MM.1S (cell line): ENCODE results near the gene PSMC3.

ENCODE experiments used
- DNase-seq: peaks from one replicate; pipeline ENCODE4 v3.0.0-alpha.2; 2015
- H2AFZ ChIP-seq: fragments of 300-600 bp; sonication (generic); 2 replicates; pipeline ENCODE4 v1.6.0; 2016; ENCODE audit warnings: antibody characterized with exemption, low read length
- H3F3A ChIP-seq: fragments of 300-600 bp; sonication (generic); 2 replicates; pipeline ENCODE4 v1.6.1; 2016; ENCODE audit warnings: mild to moderate bottlenecking, antibody characterized with exemption, low read length, moderate library complexity, mixed read lengths; ENCODE audit not compliant: insufficient read depth
- H3K27ac ChIP-seq: fragments of 300-600 bp; sonication (generic); 2 replicates; pipeline ENCODE4 v1.5.1; 2016; ENCODE audit warnings: mild to moderate bottlenecking, low read length
- H3K27me3 ChIP-seq: fragments of 300-600 bp; sonication (generic); replicated peaks from 2 replicates; pipeline ENCODE4 v1.6.0; 2016; ENCODE audit warnings: low read length; ENCODE audit not compliant: insufficient read depth
- H3K36me3 ChIP-seq: fragments of 300-600 bp; sonication (generic); replicated peaks from 2 replicates; pipeline ENCODE4 v1.6.1; 2016; ENCODE audit warnings: mild to moderate bottlenecking, low read length, mixed read lengths; ENCODE audit not compliant: insufficient read depth
- H3K4me1 ChIP-seq: fragments of 300-600 bp; sonication (generic); 2 replicates; pipeline ENCODE4 v1.6.1; 2016; ENCODE audit warnings: low read length, mixed read lengths
- H3K4me2 ChIP-seq: fragments of 300-600 bp; sonication (generic); 2 replicates; pipeline ENCODE4 v1.6.0; 2016; ENCODE audit warnings: low read depth, low read length
- H3K4me3 ChIP-seq: fragments of 300-600 bp; sonication (generic); 2 replicates; pipeline ENCODE4 v1.5.1; 2016; ENCODE audit warnings: low read length, mixed read lengths
- H3K79me2 ChIP-seq: fragments of 300-600 bp; sonication (generic); 2 replicates; pipeline ENCODE4 v1.6.1; 2016; ENCODE audit warnings: mixed run types, low read length, mixed read lengths
- H3K9ac ChIP-seq: fragments of 300-600 bp; sonication (generic); 2 replicates; pipeline ENCODE4 v1.6.1; 2016; ENCODE audit warnings: low read length, mixed read lengths
- H3K9me2 ChIP-seq: fragments of 300-600 bp; sonication (generic); replicated peaks from 2 replicates; pipeline ENCODE4 v1.6.1; 2016; ENCODE audit warnings: mild to moderate bottlenecking, low read length, mixed read lengths; ENCODE audit not compliant: insufficient read depth
- H3K9me3 ChIP-seq: fragments of 300-600 bp; sonication (generic); replicated peaks from 2 replicates; pipeline ENCODE4 v1.6.1; 2016; ENCODE audit warnings: mild to moderate bottlenecking, low read length, mixed read lengths; ENCODE audit not compliant: insufficient read depth
- H4K20me1 ChIP-seq: fragments of 300-600 bp; sonication (generic); 2 replicates; pipeline ENCODE4 v1.6.1; 2016; ENCODE audit warnings: mild to moderate bottlenecking, low read length, moderate library complexity, mixed read lengths; ENCODE audit not compliant: insufficient read depth
- EZH2 ChIP-seq: fragments of 300-600 bp; sonication (generic); optimal IDR thresholded peaks from 2 replicates; pipeline ENCODE3; 2017; ENCODE audit warnings: low read depth, mild to moderate bottlenecking, antibody characterized with exemption, low read length, mixed read lengths
- EZH2phosphoT487 ChIP-seq: fragments of 300-600 bp; sonication (generic); IDR thresholded peaks from 2 replicates; pipeline ENCODE4 v1.6.1; 2018; ENCODE audit warnings: antibody characterized with exemption, low read length
- TF ChIP-seq, protein P1 (sequence below): fragments of 300-600 bp; sonication (generic); IDR thresholded peaks from 2 replicates; pipeline ENCODE4 v1.5.1; 2016; ENCODE audit warnings: antibody characterized with exemption, low read length, mixed read lengths

Gene PSMC3

DNA sequence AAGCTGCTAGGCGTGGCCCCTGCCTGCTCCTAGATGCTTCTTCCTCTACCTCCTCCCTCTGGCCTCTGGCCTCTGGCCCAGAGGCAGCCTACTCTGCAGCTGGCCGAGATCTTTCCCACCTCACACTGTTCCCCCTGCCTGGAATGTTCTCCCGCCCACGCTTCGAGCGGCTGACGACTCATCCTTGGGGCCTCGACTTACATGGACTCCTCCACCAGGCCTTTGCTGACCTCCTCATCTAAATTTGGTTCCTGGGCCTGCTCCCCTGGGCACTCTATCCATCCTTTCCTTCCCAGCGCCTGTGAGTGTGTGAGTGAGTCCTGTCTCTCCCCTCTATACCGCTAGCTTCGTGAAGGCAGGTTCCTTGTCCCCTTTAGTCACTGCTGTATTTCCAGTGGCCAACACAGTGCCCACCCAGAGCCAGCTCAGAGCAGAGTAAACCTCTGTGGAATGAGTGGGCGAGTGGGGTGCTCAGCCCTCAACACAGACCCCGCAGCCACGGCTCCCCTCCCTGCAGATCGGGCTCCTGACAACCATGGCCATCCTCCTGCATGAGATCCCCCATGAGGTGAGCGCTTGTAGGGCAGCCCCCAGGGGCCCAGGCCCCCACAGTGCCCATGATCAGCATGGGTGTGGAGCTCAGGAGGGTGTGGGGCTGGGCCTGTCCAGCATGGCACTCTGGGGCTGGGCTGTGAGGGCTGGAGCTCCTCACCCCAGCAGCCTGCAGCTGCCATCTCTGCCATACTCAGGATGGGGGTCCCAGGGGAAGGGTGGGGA, 12.1 kb downstream of the PSMC3 start:
- Histone ChIP-seq H3K9me2 (no peaks in the 10 kb centered on the region), H3K9ac (no peak overlapping the region), H3K79me2 (no peaks in the 10 kb centered on the region), H3K4me2 (no peak overlapping the region), H3K9me3 (no peaks in the 10 kb centered on the region), H2AFZ (no peak overlapping the region), H3F3A (no peaks in the 10 kb centered on the region), H3K27ac (no peak overlapping the region), H3K4me3 (no peak overlapping the region), H3K4me1 (peaks cover 1% of the 10 kb centered on the region; the same call in 1 of the 2 replicates), H3K36me3 (no peaks in the 10 kb centered on the region; the same call in 1 of the 2 replicates), H4K20me1 (no peaks in the 10 kb centered on the region), H3K27me3 (no peaks in the 10 kb centered on the region)
- no peak for TF ChIP-seq EZH2phosphoT487
- no peak for TF ChIP-seq EZH2
- TF ChIP-seq, protein P1, sequence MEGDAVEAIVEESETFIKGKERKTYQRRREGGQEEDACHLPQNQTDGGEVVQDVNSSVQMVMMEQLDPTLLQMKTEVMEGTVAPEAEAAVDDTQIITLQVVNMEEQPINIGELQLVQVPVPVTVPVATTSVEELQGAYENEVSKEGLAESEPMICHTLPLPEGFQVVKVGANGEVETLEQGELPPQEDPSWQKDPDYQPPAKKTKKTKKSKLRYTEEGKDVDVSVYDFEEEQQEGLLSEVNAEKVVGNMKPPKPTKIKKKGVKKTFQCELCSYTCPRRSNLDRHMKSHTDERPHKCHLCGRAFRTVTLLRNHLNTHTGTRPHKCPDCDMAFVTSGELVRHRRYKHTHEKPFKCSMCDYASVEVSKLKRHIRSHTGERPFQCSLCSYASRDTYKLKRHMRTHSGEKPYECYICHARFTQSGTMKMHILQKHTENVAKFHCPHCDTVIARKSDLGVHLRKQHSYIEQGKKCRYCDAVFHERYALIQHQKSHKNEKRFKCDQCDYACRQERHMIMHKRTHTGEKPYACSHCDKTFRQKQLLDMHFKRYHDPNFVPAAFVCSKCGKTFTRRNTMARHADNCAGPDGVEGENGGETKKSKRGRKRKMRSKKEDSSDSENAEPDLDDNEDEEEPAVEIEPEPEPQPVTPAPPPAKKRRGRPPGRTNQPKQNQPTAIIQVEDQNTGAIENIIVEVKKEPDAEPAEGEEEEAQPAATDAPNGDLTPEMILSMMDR, result no peak
- DNase-seq, result no peak

GRCh38 chr11:47413351-47413750, 12.9 kb downstream of the PSMC3 start:
- H3K9me3 ChIP-seq, result no peaks in the 10 kb centered on the region
- H3K4me2 ChIP-seq, result no peak overlapping the region
- H3K9ac ChIP-seq, result no peak overlapping the region
- H3K79me2 ChIP-seq, result no peaks in the 10 kb centered on the region
- no peaks in the 10 kb centered on the region for H3F3A ChIP-seq
- no peaks in the 10 kb centered on the region for H3K36me3 ChIP-seq
- no peaks in the 10 kb centered on the region for H4K20me1 ChIP-seq
- TF ChIP-seq EZH2phosphoT487, result no peak
- TF ChIP-seq EZH2, result no peak
- TF ChIP-seq, protein P1, result no peak
- H3K4me3 ChIP-seq, result no peak overlapping the region
- H3K9me2 ChIP-seq, result no peaks in the 10 kb centered on the region
- H2AFZ ChIP-seq, result no peak overlapping the region
- no peak for DNase-seq
- no peak overlapping the region for H3K27ac ChIP-seq
- no peaks in the 10 kb centered on the region for H3K27me3 ChIP-seq
- H3K4me1 ChIP-seq, result peaks cover 5% of the 10 kb centered on the region; the same call in 1 of the 2 replicates

DNA sequence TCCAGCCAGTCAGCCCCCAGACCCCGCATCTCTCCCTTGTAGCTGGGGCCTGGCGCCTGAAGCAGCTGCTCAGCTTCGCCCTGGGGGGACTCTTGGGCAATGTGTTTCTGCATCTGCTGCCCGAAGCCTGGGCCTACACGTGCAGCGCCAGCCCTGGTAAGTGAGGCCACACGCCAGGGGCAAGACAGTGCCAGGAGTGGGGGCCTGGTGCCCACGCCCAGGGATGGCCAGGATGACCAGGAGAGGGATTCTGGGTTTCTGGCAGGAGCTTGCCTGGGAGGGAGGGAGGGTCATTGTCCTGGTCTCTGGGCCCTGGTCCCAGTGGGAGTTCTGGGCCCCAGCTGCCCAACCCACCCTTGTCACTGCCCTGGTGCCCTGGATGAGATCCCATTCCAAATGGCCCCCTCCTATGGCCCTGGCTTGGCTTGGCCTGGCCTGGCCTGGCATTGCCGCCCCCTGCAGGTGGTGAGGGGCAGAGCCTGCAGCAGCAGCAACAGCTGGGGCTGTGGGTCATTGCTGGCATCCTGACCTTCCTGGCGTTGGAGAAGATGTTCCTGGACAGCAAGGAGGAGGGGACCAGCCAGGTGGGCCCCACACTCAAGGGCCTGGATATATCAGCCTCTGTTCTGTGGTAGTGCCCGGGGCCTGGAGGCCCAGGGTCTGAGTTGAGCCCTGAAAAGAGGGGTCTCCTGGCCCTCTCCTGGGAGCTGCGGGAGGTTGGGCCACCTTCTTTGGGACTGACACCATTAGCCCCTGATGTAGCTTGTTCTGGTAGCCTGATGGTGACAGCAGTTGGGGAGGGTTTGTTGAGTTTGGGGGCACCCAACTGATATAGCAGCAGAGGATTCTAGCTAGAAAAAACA, 14.1 kb downstream of the PSMC3 start:
- Histone ChIP-seq H3K9me3 (no peaks in the 10 kb centered on the region), H2AFZ (no peak overlapping the region), H3K27ac (no peak overlapping the region), H3K4me2 (no peak overlapping the region), H3K36me3 (no peaks in the 10 kb centered on the region), H3K27me3 (no peaks in the 10 kb centered on the region), H4K20me1 (no peaks in the 10 kb centered on the region), H3K4me1 (peaks cover 10% of the 10 kb centered on the region), H3K9me2 (no peaks in the 10 kb centered on the region), H3K4me3 (no peak overlapping the region), H3K79me2 (no peaks in the 10 kb centered on the region), H3K9ac (no peak overlapping the region), H3F3A (peaks cover 9% of the 10 kb centered on the region)
- TF ChIP-seq EZH2phosphoT487, result no peak
- TF ChIP-seq, protein P1, result peak; percentile 90
- peak; percentile 50 for DNase-seq
